HG03095 (cell line): ENCODE results near the gene TCEA2.
"Not testable (repeated sequence)": the region's sequence is repeated elsewhere in the genome, so short reads cannot be mapped to it uniquely, and the experiment has no call there.

Source experiments
- ATAC-seq: cut with Tn5 transposase; IDR thresholded peaks from one replicate; pipeline ENCODE4 v1.9.1; 2021; ENCODE audit warnings: moderate library complexity; ENCODE audit not compliant: unreplicated experiment

TCEA2 gene

DNA sequence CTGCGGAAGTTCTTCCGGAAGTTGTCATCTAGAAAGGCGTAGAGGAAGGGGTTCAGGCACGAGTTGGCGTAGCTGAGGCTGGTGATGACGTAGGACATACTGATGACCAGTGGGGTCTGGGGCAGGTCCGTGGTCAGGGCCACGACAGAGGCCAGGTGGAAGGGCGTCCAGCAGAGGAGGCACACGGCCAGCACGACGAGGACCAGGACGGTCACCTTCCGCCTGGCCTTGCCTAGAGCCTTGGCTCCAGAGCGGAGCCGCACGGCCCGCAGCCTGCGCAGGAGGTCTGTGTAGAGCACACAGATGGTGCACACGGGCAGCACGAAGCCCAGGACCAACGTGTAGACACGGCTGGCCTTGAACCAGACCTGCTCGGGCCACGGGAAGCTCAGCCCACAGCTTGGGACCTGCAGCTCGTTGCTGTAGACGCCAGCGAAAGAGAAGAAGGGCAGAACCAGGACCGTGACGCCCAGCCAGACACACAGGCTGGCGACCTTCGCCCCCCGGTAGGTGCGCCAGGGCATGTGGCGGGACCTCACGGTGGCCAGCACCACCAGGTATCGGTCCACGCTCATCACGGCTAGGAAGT is 42.9 kb downstream of the TCEA2 start:
- no peak for ATAC-seq

DNA sequence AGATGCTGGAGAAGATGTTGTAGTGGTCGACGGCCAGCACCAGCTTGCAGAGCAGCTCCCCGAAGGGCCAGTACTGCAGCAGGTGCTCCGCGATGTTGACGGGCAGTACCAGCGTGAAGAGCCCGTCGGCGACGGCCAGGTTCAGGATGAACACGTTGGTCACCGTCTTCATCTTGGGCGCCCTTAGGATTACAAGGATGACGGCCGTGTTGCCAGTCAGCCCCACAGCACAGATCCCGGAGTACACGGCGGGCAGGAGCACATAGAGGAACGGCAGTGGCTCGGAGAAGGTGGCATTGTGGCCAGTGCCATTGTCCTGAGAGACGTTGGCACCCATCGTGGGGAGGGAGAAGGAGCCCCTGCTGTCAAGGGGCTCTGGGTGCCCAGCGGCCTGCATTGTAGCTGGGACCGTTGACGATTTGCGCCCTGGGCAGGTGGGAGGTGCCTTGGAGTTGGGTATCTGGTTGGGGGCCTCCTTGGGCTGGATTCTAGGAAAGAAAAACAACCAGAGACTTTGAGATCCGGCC is 43.5 kb downstream of the TCEA2 start:
- no peak for ATAC-seq

DNA sequence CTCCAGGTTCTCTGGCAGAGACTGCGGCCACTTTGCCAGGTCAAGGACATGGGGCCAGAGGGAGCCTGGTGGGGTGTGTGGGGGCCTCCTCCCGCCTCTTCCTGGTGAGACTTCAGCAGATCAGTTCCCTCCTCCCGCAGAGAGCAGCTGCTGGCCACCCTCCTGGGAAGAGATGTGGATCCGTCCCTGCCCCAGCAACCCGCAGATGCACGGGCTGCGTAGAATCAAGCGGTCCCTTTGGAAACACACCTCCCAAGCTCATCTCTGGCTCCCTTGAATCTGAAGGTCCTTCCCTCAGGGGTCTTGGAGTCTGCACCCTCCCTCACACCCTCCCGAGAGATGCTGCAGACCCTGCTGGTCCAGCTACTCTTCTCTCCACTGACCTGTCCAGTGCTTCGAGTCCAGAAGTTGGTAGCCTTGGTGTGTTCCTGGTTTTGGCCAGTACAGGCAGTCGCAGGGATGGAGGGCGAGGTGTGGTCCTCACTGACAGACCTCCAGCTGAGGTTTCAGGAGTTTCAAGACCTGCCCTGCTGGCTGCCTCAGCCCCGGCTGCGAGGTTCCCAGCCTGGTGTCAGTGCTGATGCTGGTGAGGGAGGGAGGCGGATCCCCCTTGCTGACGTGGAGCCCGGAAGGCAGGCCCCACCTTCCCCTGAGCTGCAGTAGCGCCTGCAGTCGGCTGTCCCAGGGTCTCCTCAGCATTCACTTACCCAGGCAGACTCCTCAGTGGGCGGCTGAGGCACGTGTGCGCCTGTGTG is 44.2 kb downstream of the TCEA2 start, which contains the start of gene NPBWR2:
Gene NPBWR2, minus strand, starts transcription at position 585 of the 755 bp plus-strand sequence. CDS start 734 bp downstream, outside the sequence.
- no peak for ATAC-seq

DNA sequence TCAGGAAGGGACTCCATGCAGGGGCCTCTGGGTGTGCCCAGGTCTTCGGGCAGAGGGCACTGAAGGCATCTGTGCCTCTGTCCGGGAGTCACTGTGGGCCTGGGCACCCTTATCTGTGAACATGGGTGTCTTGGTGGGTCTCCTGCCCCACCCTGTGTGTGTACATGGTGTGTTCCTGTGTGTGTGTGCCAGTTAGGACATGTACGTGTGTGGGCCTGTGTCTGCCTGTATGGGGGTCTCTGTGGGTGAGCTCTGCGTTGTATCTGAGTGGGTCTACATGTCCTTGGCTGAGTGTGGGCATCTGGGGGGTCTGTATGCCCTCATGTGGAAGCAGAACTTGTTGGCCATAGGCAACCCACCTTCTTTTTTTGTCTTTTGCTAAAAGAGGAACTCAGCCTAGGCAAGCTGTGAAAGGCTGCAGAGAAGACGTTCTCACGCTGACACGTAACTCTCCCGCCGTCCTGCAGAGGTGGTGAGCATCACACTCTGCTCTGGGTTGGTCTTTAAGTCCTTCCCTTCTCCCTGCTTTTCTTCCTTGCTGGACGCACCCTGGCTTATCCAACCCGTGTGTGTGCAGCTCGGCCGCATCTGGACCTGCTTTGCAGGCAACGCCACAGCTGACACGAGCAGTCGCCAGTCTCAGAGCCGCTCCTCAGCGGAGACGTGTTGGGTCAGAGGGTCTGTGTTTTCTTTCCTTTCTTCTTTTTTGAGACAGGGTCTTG is 44.9 kb downstream of the TCEA2 start:
- no peak for ATAC-seq

DNA sequence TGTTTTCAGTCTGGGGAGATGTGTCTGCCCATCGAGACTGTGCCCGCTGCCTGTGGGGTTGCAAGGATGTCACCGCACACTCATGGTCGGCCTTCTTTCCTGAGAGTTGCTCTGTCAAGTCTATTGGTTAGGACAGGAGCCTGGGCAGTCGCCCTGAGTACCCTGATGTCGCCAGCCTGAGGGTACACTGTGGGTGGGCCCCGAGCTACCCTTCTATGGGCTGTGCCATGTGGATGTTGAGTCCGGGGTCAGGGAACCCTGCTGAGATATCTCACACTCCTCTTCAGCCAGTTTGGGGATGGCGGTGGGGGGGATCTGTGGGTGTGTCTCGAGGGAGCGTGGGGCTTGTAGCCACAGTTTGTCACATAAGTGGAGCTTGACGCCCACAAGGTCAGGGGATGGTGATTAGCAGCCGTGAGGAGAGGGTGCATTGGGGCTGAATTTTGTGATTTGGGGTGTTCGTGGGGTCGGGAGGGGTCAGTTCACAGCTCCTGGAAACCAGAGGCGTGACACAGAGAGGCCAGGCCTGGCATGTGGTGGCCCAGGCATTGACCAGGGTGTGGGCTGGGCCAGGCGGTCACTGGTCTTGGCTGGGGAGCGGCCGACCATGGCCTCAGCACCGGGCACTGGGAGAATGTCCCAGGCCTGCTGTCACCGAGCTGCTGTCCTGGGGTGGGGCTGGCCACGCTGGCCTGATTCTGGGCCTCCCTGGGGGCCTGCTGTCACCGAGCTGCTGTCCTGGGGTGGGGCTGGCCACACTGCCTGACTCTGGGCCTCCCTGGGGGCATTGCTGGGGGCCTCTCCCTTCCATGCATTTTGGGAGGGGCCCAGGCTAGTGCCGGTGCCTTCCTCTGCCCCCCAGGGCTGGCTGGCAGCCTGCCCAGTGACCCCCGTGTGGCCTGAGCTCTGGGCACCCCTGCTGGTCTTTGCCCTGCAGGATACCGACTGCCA is 46.0 kb downstream of the TCEA2 start:
- no peak for ATAC-seq

DNA sequence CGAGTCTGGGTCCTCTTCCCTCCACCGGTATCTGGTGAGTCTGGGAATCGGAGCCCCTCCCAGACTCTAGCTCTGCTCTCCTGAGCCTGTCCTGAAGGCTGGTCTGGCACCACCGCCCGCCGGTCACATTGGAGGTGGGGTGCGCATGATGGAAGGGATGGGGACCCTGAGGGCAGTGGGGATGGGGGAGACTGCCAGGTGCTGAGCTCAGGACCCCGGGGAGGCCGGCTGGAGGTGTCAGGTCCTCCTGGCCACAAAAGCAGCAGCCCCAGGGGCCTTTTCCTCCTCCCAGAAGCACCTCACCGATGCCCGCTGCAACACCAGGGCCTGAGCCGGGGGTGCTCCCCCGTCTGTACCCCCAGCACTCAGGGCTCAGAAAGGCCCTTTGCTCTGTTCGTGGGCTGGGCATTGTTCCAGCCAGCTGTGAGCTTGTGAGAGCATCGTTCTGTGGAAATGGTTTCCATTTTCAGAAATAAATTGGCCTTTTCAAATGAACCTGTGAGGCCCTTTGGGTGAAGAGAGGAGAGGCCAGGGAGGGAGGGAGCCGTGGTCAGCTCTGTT is 46.9 kb downstream of the TCEA2 start:
- no peak for ATAC-seq

DNA sequence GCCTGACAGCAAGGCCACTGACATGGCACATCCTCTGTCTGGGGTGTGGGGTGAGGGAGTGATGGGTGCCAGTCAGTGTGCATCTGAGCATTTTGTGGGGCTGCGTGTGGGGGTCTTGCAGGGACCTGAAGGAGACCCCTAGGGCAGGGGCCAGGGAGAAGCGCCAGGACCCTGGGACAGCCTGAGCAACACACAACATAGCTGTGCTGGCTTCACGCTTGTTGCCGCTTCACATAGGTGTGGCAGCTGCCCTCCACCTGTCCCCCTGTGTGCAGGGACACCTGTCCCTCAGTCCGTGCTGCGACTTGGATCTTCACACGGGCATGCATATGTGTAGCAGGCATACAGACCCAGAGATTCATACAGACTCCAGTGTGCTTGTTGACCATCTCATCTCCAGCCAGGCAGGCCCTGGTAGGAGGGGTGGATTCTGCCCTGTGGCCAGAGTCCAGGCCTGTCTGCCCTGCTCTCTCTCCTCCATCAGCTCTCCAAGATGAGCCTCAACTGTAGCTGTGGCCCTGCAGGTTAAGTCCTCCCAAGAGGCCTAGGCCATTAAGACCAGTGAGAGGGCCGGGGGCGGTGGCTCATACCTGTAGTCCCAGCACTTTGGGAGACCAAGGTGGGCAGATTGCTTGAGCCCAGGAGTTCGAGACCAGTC is 47.5 kb downstream of the TCEA2 start:
- ATAC-seq = no peak

DNA sequence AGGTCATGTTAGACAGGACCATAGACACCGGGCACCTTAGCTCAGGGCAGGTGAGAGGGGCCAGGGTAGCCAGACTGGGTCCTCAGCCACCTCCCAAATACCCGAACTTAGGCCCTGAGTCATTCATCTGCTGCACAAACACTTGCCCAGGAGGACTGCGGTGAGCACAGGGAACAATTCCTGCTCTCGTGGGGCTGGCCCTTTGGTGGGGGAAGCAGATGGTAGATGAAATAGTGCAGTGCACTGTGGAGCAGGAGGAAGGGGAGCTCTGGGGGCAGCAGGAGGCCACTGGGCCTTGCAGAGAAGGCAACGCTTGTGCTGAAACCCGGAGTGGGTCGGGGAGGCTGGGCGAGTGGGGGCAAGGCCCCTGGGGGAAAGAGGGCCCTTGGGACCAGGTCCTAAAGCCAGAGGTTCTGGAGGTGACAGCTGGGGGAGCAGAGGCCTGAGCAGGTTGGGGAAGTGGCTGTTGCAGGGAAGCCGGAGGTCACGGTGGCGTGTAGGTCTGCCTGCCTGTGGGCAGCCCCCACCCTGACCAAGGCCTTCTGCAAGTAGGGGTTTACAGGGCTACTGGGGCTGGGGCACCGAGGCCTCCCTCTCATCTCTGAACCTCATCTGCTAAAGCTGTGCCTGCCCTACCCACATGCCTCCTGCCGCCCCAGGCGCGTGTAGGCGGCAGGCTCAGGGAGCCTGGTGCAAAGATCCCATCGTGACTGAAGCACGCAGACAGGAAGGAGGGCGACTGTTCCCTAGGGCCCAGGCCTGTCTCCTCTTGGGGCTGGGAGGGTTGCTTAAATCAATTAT is 49.0 kb downstream of the TCEA2 start:
- ATAC-seq = no peak

DNA sequence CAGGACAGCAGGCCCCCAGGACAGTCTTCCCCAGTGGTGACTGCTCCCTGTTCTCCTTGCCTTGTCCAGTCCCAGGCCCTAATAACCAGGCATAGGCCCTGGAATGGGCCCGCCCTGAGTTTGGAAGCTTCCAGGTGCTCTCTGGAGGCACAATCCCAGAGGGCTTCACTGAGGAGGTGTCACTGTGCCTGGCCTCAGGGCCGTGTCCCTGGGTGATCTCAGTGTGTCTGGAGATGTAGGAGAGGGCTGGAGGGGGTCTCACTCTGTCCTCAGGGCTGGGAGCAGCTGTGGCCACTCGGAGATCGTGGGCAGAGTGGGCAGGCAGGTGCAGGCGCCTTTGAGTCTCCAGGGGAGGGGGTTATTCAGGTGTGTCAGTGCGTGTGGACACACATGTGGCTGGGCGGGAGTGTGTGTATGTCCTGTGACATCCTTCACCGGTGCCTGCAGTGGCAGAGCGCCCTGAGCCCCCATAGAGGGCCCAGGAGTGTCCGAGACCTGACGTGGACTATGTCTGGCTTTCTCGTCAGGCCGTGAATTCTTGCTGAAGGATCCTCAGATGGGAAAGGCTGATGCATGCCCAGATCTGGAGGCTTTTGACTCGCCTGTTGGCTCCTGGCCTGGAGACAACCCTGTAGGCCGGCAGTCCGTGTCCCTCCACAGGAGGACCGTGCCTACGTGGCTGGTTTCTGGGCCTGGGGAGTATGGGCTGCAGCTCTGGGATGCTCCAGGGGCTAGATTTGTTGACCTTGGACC is 49.9 kb downstream of the TCEA2 start:
- no peak for ATAC-seq

DNA sequence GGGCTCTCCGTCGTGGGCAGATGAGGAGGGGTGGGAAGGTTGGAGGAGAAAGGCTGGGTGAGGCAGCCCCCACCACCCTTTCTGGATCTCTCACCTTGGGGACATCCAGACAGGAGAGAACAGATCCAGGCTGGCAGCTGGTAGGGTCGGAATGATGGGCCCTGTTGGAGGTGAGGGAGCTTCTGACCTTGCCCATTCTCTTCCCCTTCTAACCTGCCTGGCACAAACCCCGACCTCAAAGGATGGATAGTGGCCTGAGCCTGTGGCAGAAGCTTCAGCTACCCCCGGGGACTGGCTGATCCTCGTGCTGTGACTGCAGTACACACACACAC is 50.4 kb downstream of the TCEA2 start:
- ATAC-seq = no peak

DNA sequence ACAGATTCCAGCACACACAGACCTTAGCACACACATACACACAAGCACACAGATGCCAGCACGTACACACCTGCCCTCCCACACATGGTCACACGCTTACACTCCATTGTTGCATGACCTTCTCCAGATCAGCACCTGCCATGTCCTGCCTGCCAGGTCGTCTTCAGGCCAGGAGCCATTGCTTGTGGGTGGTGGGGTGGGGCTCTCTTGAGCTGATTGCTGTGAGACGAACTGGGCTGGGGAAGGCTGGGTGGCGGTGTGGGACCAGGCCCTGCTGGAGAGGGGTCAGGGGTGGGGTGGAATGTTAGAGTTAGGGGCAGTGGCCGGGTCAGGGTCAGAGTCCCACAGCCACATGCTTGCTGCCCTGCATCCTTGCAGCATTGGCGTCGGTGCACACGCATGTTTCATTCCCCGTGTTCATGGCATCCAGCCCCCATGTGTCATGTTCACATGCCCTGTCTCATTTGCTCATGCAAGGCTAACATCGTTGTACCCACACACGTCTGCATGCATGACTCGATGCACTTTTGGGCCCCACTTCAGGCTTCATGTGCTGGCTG is 50.9 kb downstream of the TCEA2 start:
- ATAC-seq = no peak

DNA sequence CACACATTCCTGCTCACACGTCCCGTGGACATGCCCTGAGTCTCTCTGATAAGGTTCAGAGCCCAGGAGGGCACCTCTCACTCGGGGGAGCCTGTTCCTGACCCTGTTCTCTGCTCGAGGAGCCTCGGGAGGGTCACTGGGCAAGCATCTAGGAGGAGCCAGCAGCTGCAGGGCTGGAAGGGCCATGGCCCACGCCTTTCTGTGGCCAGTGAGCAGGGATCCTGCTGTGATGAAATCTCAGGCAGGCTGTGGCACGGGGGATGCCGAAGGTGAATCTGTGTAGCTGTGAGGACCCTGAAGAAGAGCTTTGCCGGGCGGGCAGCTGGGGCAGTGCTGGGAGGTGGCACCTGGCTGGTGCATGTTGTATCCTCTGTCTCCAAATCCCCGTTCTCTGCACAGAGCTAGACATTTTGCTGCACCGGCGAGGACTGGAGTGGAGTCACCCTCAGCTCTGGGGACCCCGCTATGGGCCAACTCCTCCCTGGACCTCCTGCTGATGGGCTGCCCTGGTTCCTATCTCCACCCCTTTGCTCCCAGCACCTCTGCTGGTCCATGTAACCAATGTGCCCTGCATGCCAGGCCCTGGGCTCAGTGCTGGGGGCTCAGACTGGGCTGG is 51.5 kb downstream of the TCEA2 start:
- no peak for ATAC-seq

DNA sequence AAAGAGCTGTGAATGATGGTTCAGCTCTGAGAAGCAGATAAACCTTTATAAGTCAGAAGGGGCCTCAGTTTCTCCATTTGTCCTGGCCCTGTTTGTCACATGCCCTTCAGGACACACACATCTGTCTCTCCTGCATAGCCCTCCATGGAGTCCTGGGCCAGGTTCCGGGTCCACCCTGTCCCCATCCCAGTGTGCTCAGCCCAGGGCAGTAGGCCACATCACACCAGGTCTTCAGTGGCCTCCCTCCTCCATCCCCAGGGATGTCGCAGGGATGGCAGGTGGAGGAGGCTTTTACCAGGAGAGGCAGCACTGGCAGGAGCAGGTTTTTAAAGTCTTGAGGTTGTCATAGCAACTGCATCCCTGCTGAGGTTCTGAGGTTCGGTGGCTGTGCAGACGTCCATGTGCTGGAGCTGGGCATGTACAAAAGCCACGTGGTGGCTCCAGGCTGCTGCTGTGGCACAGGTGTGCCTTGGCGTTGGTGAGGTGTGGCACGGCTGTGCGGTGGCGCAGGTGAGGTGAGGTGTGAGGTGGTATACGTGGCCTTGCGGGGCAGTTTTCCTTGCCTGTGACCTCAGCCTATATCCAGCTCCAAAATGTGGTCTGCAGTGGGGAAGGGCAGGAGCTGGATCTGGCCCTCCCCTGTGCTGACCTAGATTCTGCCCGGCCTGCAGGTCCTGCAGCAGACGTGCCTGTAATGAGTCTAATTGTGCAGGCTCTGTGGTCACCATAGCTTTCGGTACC is 52.3 kb downstream of the TCEA2 start:
- ATAC-seq = no peak

DNA sequence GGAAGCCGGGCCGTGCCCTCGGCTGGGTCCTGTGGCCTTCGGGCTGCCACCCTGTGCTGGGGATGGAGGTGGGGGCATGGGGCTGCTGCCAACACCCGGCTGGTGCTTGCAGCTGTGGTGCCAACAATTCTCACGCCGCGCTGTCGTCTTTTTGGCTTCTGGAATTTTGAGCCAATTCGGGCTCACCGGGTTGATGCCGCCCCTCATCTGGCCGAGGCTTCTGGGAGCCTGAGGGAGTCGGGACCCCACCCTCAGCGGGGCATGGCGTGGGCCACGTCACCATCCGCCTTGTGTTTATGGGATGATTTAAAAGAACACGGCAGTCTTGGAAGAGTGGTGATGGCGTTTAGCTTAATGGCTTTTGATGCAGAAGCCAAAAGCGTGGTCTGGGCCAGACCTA is 53.0 kb downstream of the TCEA2 start:
- no peak for ATAC-seq

DNA sequence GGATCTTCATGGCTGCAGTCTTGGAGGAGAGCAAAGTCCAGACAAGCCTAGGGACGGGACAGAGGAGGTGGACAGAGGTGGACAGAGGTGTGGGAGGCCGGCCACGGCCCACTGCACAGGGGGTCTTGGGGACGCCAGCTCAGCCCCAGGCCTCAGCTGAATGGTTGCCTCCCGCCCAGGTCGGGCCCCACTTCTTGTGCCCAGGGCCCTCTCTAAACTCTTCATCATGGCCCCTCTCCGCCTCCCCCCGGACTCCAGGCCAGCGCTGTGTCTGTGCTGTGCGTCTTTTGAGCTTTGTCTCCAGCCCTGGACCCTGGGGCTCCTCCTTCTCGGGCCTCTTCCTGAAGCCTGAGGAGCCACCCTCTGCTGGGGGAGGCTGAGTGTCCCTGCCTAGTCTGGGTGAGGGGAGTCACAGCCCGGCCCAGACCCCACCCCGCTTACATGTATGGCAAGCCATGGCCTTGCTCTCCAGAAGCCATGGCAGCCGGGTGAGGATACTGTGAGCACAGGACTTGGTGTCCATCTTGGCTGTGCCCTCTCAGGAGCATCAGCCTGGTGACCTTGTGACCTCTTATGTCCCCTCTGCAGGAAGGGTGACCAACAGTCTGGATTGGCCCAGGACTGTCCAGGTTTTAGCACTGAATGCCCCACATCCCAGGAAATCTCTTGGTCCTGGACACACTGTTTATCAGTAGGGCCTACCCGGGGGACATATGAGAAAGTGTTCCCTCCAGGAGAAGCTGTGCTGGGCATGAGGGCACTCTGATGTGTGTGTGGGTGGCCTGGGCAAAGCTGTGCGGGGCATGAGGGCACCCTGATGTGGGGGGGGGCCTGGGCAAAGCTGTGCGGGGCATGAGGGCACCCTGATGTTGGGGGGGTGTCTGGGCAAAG is 53.8 kb downstream of the TCEA2 start:
- no peak for ATAC-seq

DNA sequence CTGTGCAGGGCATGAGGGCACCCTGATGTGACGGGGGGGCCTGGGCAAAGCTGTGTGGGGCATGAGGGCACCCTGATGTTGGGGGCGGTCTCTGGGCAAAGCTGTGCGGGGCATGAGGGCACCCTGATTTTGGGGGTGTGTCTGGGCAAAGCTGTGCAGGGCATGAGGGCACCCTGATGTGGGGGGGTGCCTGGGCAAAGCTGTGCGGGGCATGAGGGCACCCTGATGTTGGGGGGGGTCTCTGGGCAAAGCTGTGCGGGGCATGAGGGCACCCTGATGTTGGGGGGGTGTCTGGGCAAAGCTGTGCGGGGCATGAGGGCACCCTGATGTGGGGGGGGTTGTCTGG is 54.4 kb downstream of the TCEA2 start:
- not testable (repeated sequence) for ATAC-seq
